K562 (cell line): ENCODE measurements around the gene LBR.

Source experiments
- CREB1 ChIP-seq, 2 experiments: sonication (generic) in 1 of 2; formaldehyde crosslinking in 1 of 2; IDR thresholded peaks; 2 replicates each; pipeline versions ENCODE4 v1.6.1 to v1.8.0; 2012 to 2022; ENCODE audit warnings: inconsistent platforms in 1 of 2, mild to moderate bottlenecking in 1 of 2, missing genetic modification reagents in 1 of 2, moderate library complexity in 1 of 2
- HDAC6 ChIP-seq: IDR thresholded peaks from 2 replicates; pipeline ENCODE4 v1.6.1; 2012; ENCODE audit warnings: low read depth, mild to moderate bottlenecking, control low read depth, inconsistent platforms, low read length, moderate library complexity
- POLR2A ChIP-seq: fragments of 450-650 bp; conservative IDR thresholded peaks from 2 replicates; pipeline ENCODE4 v1.6.1; 2016
- RNF2 ChIP-seq: sonication (generic); IDR thresholded peaks from 2 replicates; pipeline ENCODE4 v1.6.1; 2016
- TF ChIP-seq, protein P1 (sequence below): sonication (generic); formaldehyde crosslinking; IDR thresholded peaks from 2 replicates; pipeline ENCODE4 v1.9.0; 2022; ENCODE audit warnings: mild to moderate bottlenecking, missing genetic modification reagents
- TF ChIP-seq, protein P2 (sequence below), 2 experiments: fragments of 450-650 bp in 1 of 2; IDR thresholded peaks; 2 replicates each; pipeline ENCODE4 v1.6.1; 2011 to 2017; ENCODE audit warnings: low read depth in 2 of 2, antibody characterized with exemption in 1 of 2, borderline replicate concordance in 1 of 2, low read length in 1 of 2, mild to moderate bottlenecking in 1 of 2, mixed read lengths in 1 of 2; ENCODE audit not compliant: control insufficient read depth in 1 of 2
- TF ChIP-seq, protein P3 (sequence below), 3 experiments: IDR thresholded peaks in 2 of 3; conservative IDR thresholded peaks in 1 of 3; 2 replicates each; pipeline ENCODE4 v1.5.1; 2011 to 2012; ENCODE audit warnings: low read length in 3 of 3, mild to moderate bottlenecking in 3 of 3, control low read depth in 2 of 3, improper control_type of control experiment in 1 of 3, inconsistent platforms in 1 of 3, low read depth in 1 of 3, mixed read lengths in 1 of 3, moderate library complexity in 1 of 3; ENCODE audit not compliant: insufficient read depth in 2 of 3

DNA sequence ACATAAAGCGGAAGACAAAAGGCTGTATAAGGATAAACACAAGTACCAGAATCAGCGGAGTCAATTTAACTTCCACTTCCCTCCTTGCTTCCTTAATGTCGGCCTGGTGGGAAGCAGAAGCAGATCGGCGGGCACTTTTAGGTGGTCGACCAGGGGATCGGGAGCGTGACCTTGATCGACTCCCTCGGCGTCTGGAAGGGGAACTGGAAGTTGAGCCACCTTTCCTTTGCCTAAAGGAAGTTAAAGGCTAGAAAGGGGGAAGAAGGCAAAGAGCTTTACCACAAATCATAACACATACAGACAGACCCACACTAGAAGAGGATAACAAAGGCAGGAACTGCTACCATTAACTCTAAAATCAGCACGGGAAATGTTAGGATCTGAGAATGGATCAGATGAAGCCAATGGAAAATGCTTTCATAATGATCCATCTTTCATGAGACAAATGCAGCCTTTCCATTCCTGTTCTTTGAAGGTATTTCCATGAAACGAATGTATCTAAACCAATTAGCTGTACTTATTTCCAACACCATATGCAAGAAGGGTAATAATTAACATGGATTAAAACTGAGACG lies 5.7 kb downstream of the LBR start:
- TF ChIP-seq, protein P1, sequence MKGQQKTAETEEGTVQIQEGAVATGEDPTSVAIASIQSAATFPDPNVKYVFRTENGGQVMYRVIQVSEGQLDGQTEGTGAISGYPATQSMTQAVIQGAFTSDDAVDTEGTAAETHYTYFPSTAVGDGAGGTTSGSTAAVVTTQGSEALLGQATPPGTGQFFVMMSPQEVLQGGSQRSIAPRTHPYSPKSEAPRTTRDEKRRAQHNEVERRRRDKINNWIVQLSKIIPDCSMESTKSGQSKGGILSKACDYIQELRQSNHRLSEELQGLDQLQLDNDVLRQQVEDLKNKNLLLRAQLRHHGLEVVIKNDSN (CRISPR knock-in tag), result no peak
- TF ChIP-seq RNF2, result no peak
- TF ChIP-seq CREB1 (IDR thresholded peaks at IDR 0.05), result no peak
- no peak for TF ChIP-seq CREB1 (CRISPR knock-in tag; IDR thresholded peaks at IDR 0.05)
- no peak for TF ChIP-seq HDAC6
- TF ChIP-seq, protein P2, sequence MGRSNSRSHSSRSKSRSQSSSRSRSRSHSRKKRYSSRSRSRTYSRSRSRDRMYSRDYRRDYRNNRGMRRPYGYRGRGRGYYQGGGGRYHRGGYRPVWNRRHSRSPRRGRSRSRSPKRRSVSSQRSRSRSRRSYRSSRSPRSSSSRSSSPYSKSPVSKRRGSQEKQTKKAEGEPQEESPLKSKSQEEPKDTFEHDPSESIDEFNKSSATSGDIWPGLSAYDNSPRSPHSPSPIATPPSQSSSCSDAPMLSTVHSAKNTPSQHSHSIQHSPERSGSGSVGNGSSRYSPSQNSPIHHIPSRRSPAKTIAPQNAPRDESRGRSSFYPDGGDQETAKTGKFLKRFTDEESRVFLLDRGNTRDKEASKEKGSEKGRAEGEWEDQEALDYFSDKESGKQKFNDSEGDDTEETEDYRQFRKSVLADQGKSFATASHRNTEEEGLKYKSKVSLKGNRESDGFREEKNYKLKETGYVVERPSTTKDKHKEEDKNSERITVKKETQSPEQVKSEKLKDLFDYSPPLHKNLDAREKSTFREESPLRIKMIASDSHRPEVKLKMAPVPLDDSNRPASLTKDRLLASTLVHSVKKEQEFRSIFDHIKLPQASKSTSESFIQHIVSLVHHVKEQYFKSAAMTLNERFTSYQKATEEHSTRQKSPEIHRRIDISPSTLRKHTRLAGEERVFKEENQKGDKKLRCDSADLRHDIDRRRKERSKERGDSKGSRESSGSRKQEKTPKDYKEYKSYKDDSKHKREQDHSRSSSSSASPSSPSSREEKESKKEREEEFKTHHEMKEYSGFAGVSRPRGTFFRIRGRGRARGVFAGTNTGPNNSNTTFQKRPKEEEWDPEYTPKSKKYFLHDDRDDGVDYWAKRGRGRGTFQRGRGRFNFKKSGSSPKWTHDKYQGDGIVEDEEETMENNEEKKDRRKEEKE (IDR thresholded peaks at IDR 0.05; ENCODE audit: borderline replicate concordance in 1 of 2, control insufficient read depth in 1 of 2, low read depth in 2 of 2, low read length in 1 of 2), result no peak
- TF ChIP-seq POLR2A, result 0 out of 2 replicates have a peak, but pooled peaks have one; percentile 22
- TF ChIP-seq, protein P3, sequence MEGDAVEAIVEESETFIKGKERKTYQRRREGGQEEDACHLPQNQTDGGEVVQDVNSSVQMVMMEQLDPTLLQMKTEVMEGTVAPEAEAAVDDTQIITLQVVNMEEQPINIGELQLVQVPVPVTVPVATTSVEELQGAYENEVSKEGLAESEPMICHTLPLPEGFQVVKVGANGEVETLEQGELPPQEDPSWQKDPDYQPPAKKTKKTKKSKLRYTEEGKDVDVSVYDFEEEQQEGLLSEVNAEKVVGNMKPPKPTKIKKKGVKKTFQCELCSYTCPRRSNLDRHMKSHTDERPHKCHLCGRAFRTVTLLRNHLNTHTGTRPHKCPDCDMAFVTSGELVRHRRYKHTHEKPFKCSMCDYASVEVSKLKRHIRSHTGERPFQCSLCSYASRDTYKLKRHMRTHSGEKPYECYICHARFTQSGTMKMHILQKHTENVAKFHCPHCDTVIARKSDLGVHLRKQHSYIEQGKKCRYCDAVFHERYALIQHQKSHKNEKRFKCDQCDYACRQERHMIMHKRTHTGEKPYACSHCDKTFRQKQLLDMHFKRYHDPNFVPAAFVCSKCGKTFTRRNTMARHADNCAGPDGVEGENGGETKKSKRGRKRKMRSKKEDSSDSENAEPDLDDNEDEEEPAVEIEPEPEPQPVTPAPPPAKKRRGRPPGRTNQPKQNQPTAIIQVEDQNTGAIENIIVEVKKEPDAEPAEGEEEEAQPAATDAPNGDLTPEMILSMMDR (IDR thresholded peaks at IDR 0.05 in 2 of 3, conservative IDR thresholded peaks at IDR 0.05 in 1 of 3; ENCODE audit: insufficient read depth in 2 of 3, low read depth in 1 of 3, low read length in 3 of 3), result no peak
